Caki2 (cell line): ENCODE data around the gene PCDHA1. TPM values are rescaled to one million over a fixed set of nuclear protein-coding genes. Genes with fewer than 3 reads are reported as not detected.

Source experiments
- DNase-seq: peaks from one replicate; pipeline ENCODE4 v3.0.0-alpha.2; 2015; ENCODE audit warnings: low read depth
- in situ Hi-C: cut with HindIII; loops from 2 replicates; pipeline ENCODE4 v1.10.0; 2016; ENCODE audit warnings: low sequenced_read_pairs, low pct_unique_long_range_greater_than_20kb, mixed read lengths
- total RNA-seq: library from RNA; depleted of rRNA; stranded (reverse); fragments of >200 nt; shearing (Covaris generic); gene quantifications from 2 replicates; pipeline ENCODE4 v1.2.3, GENCODE V29; 2014; ENCODE audit warnings: low replicate concordance; rRNA removed

Gene PCDHA1
- total RNA-seq, 1 experiment from 2014 or later, result not detected

DNA sequence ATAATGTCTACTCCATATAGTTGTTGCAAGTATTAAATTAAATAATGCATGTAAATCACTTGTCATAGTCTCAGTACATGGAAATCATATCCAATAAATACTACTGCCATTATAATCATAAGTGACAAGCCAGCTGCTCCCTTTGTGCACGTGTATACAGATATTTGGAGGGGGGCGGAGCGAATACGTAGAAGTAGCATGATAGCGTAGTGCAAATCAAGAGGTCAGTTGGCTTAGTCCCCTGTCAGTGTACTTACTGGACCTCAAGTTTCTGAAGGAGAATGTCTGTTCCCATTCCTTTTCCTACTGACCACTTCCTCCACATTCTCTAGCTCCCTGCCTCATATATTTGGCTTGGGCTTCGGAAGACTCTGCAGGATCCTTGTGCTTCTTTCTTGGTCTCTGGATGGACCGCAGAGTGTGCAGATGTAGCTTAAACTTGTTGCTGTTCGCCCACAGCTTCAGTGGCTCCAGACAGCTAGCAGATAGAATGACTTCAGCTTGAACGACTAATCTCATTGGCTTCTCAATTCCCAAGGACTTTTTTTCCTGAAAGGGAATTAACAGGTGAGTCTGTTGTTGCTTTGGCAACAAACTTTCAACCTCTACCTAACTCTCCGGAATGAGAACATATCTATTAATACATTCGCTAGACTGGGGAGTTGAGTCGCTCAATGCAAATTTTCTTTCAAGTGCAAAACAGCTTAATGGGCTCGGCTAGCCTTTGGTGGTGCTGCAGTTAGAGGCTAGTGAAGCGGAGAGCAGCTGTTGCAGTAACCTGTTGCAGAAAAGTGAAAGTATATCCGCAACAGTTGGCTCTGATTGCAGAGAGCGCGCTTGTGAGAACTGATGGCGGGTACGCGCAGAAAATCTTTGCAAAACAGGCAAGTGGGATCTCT is 264.9 kb downstream of the PCDHA1 start, which contains the start of gene PCDHB1:
Gene PCDHB1 (plus strand): TSS at position 753 of the 899 bp plus-strand sequence. CDS start 97 bp downstream, at position 850.
- DNase-seq, result no peak
- in situ Hi-C loops, result no loop called here

DNA sequence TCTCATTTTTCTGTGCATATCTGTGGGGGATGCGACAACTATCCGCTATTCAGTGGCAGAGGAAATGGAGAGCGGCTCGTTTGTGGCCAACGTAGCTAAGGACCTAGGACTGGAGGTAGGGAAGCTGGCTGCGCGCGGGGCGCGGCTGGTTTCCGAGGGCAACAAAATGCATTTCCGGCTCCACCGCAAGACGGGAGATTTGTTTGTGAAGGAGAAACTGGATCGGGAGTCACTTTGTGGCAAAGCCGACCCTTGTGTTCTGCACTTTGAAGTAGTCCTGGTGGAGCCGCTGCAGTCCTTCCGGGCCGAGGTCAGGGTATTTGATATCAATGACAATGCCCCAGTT is 265.6 kb downstream of the PCDHA1 start:
- in situ Hi-C loops, result no loop called here
- DNase-seq, result no peak

Other genes starting within 250 kb of the PCDHA1 start
- 1.1 TPM in 1 of 2 replicates, not detected in the other for gene EIF4EBP3, start 238.5 kb upstream of the PCDHA1 start, total RNA-seq
- 56.0 and 57.8 TPM in 2 replicates for gene SRA1, start 228.7 kb upstream of the PCDHA1 start, total RNA-seq
- 3.2 and 7.2 TPM in 2 replicates for gene APBB3, start 221.5 kb upstream of the PCDHA1 start, total RNA-seq
- gene SLC35A4, start 221.3 kb upstream of the PCDHA1 start, total RNA-seq, result 21.3 and 30.5 TPM in 2 replicates
- 0.96 TPM in 1 of 2 replicates, not detected in the other for gene CD14, start 153.0 kb upstream of the PCDHA1 start, total RNA-seq
- gene TMCO6, start 146.7 kb upstream of the PCDHA1 start, total RNA-seq, result 7.9 and 14.0 TPM in 2 replicates
- 71.7 and 78.2 TPM in 2 replicates for gene NDUFA2, start 138.5 kb upstream of the PCDHA1 start, total RNA-seq
- gene IK, start 138.3 kb upstream of the PCDHA1 start, total RNA-seq, result 36.9 and 57.5 TPM in 2 replicates
- 26.2 and 30.2 TPM in 2 replicates for gene WDR55, start 121.2 kb upstream of the PCDHA1 start, total RNA-seq
- gene DND1, start 112.6 kb upstream of the PCDHA1 start, total RNA-seq, result not detected in 2 replicates
- 50.1 and 61.3 TPM in 2 replicates for gene HARS1, start 94.8 kb upstream of the PCDHA1 start, total RNA-seq
- 30.0 and 41.5 TPM in 2 replicates for gene HARS2, start 94.7 kb upstream of the PCDHA1 start, total RNA-seq
- 77.7 and 99.3 TPM in 2 replicates for gene ZMAT2, start 85.7 kb upstream of the PCDHA1 start, total RNA-seq
- not detected in 2 replicates for gene PCDHA2, start 8.7 kb downstream of the PCDHA1 start, total RNA-seq
- gene PCDHA3, start 14.9 kb downstream of the PCDHA1 start, total RNA-seq, result 0.10 TPM in 1 of 2 replicates, not detected in the other
- gene PCDHA4, start 20.9 kb downstream of the PCDHA1 start, total RNA-seq, result 10.8 and 11.5 TPM in 2 replicates
- 2.5 and 2.8 TPM in 2 replicates for gene PCDHA5, start 35.5 kb downstream of the PCDHA1 start, total RNA-seq
- gene PCDHA6, start 41.8 kb downstream of the PCDHA1 start, total RNA-seq, result 0.34 TPM in 1 of 2 replicates, not detected in the other
- 0.10 TPM in 1 of 2 replicates, not detected in the other for gene PCDHA7, start 48.1 kb downstream of the PCDHA1 start, total RNA-seq
- gene PCDHA8, start 55.0 kb downstream of the PCDHA1 start, total RNA-seq, result 0.51 TPM in 1 of 2 replicates, not detected in the other
- not detected in 2 replicates for gene PCDHA9, start 62.2 kb downstream of the PCDHA1 start, total RNA-seq
- 0.03 and 0.06 TPM in 2 replicates for gene PCDHA10, start 69.8 kb downstream of the PCDHA1 start, total RNA-seq
- gene PCDHA11, start 82.8 kb downstream of the PCDHA1 start, total RNA-seq, result 5.6 TPM in 1 of 2 replicates, not detected in the other
- not detected in 2 replicates for gene PCDHA12, start 89.2 kb downstream of the PCDHA1 start, total RNA-seq
- not detected in 2 replicates for gene PCDHA13, start 96.0 kb downstream of the PCDHA1 start, total RNA-seq
- 0.09 and 0.10 TPM in 2 replicates for gene PCDHAC1, start 140.2 kb downstream of the PCDHA1 start, total RNA-seq
- 2.8 and 4.6 TPM in 2 replicates for gene PCDHAC2, start 180.3 kb downstream of the PCDHA1 start, total RNA-seq